ENCODE results near the gene CEP120.
"Not testable (repeated sequence)": the region's sequence is repeated elsewhere in the genome, so short reads cannot be mapped to it uniquely, and the experiment has no call there.

DNA sequence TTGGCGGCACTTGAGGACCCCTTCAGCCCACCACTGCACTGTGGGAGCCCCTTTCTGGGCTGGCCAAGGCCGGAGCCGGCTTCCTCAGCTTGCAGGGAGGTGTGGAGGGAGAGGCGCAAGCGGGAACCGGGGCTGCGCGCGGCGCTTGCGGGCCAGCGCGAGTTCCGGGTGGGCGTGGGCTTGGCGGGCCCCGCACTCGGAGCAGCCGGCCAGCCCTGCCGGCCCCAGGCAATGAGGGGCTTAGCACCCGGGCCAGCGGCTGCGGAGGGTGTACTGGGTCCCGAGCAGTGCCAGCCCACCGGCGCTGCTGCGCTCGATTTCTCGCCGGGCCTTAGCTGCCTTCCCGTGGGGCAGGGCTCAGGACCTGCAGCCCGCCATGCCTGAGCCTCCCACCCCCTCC, 7.2 kb upstream of the CEP120 start:
- not testable (repeated sequence) for TF ChIP-seq RAD21 (IDR thresholded peaks at IDR 0.05; ENCODE audit: low read length); CTCF (conservative IDR thresholded peaks at IDR 0.05; ENCODE audit: low read depth, low read length)

All from IMR-90 (cell line).